ENCODE data around the gene ZNF750. TPM values are rescaled to one million over a fixed set of nuclear protein-coding genes. Genes with fewer than 3 reads are reported as not detected.

The ZNF750 gene
- polyA plus RNA-seq, 1 experiment, result not detected

DNA sequence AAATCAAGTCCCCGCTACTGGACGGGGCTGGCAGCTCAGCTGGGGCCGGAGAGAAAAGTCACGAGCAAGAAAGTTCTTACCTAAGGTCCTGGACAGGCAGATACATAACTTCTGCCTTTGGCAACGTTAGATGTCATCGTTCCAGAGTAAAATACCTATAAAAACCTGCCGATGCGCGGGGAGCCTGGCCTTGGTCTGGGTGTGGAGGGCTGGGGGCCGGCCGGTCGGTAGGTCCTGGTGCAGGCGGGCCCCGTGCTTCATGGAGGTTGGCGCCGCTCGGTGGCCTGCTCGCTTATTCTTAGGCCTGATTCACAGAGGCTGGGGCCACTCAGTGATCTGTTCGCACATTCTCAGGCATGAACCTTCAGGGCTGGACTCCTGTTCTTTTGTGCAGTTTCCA is 33.7 kb upstream of the ZNF750 start:
- no peak overlapping the region for H3K27ac ChIP-seq (ENCODE audit: low read depth, low read length)
- ChIA-PET POLR2A (no interaction called here), CTCF (no interaction called here)
- TF ChIP-seq, protein P1, sequence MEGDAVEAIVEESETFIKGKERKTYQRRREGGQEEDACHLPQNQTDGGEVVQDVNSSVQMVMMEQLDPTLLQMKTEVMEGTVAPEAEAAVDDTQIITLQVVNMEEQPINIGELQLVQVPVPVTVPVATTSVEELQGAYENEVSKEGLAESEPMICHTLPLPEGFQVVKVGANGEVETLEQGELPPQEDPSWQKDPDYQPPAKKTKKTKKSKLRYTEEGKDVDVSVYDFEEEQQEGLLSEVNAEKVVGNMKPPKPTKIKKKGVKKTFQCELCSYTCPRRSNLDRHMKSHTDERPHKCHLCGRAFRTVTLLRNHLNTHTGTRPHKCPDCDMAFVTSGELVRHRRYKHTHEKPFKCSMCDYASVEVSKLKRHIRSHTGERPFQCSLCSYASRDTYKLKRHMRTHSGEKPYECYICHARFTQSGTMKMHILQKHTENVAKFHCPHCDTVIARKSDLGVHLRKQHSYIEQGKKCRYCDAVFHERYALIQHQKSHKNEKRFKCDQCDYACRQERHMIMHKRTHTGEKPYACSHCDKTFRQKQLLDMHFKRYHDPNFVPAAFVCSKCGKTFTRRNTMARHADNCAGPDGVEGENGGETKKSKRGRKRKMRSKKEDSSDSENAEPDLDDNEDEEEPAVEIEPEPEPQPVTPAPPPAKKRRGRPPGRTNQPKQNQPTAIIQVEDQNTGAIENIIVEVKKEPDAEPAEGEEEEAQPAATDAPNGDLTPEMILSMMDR (IDR thresholded peaks at IDR 0.05; ENCODE audit: low read depth, low read length), result no peak
- DNase-seq (ENCODE audit: low read depth, low spot score), result no peak
- H3K27me3 ChIP-seq (ENCODE audit: control insufficient read depth, insufficient read depth, low read length), result no peaks in the 10 kb centered on the region
- H3K9me3 ChIP-seq (ENCODE audit: control insufficient read depth, insufficient read depth, low read length), result no peaks in the 10 kb centered on the region; the same call in 1 of the 2 replicates
- no peak overlapping the region for H3K4me3 ChIP-seq (ENCODE audit: low read depth, low read length)

DNA sequence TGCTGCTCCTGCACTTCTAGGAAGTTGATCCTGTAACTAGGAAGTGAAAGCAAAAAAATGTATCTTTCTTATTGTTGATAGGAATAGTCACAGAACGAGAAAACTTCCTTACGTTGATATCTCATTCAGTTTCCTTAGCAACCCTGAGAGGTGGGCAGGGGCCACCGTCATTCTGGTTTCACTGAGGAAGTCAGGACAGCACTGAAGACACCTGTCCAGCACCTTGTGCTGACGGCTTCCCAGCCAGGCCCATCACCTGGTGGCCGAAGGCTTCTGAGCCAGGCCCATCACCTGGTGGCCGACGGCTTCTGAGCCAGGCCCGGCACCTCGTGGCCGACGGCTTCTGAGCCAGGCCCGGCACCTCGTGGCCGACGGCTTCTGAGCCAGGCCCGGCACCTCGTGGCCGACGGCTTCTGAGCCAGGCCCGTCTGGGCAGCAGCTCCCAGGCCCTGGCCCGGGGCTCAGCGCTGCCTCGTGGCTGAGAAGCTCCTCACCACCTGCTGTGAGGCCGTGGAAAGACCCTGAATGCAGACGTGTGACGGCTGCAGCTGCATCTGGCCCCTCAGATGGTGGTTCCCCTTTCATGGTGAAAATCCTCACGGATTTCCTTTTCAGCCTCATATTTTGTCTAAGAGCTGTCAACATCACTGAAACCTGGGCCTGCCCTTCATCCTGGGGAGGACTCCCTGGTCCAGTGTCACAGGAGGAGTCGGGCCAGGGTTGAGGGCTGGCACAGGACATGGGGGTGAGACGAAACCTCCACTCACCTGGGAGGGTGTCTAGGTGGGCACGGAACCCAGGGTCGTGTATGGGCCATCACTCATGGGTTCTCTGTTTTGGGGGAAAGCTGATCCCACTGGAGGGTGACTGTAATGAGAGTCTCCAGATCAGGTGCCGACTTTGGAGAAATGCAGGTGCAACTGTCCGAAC is 33.0 kb upstream of the ZNF750 start:
- CTCF ChIA-PET, result no interaction called here
- DNase-seq (ENCODE audit: low read depth, low spot score), result no peak
- Histone ChIP-seq H3K27ac (ENCODE audit: low read depth, low read length) (no peak overlapping the region), H3K4me3 (ENCODE audit: low read depth, low read length) (no peak overlapping the region), H3K27me3 (ENCODE audit: control insufficient read depth, insufficient read depth, low read length) (no peaks in the 10 kb centered on the region), H3K9me3 (ENCODE audit: control insufficient read depth, insufficient read depth, low read length) (no peaks in the 10 kb centered on the region; the same call in 1 of the 2 replicates)
- TF ChIP-seq, protein P1 (IDR thresholded peaks at IDR 0.05; ENCODE audit: low read depth, low read length), result no peak
- POLR2A ChIA-PET, result no interaction called here

DNA sequence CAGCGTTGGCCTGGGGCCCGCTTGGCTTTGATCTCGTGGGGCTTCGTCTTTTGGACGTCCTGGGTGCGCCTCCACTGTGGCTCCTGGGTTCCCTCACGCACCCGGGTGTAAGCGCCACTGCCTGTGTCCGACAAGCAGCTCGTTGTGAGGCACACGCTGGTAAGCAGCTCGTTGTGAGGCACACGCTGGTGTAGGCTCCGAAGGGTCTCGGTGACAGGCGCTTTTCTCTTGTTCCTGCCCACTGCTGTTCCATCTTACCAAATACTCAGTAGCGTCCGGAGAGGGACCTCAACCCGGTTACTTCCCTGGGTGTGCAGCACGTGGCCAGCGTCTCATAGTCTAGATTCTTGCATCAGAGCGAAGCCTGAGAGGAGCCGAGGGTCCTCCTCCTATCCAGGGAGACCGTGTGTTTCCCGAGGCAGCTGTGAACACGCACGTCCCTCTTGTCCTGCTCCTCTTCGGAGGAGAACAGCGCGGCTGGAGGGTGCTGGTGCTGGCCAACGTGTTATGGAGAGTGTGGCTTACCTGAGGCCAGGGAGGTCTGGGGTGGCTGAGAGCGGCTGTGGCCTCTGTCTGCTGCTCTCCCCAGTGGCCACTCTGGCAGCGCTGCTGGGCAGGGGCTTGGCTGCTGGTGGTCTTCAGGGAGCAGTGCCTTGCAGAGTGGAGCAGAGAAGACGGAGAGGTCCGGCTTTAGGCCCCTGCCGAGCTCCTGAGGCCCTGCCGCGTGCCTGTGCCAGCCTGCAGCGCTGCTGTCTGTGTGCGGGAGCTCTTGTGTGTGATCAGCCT is 32.1 kb upstream of the ZNF750 start:
- CTCF ChIA-PET, result no interaction called here
- TF ChIP-seq, protein P1 (IDR thresholded peaks at IDR 0.05; ENCODE audit: low read depth, low read length), result no peak
- no peak for DNase-seq (ENCODE audit: low read depth, low spot score)
- no peaks in the 10 kb centered on the region for H3K27me3 ChIP-seq (ENCODE audit: control insufficient read depth, insufficient read depth, low read length)
- H3K27ac ChIP-seq (ENCODE audit: low read depth, low read length), result no peak overlapping the region
- no peaks in the 10 kb centered on the region; the same call in 1 of the 2 replicates for H3K9me3 ChIP-seq (ENCODE audit: control insufficient read depth, insufficient read depth, low read length)
- no peak overlapping the region for H3K4me3 ChIP-seq (ENCODE audit: low read depth, low read length)
- POLR2A ChIA-PET, result no interaction called here

DNA sequence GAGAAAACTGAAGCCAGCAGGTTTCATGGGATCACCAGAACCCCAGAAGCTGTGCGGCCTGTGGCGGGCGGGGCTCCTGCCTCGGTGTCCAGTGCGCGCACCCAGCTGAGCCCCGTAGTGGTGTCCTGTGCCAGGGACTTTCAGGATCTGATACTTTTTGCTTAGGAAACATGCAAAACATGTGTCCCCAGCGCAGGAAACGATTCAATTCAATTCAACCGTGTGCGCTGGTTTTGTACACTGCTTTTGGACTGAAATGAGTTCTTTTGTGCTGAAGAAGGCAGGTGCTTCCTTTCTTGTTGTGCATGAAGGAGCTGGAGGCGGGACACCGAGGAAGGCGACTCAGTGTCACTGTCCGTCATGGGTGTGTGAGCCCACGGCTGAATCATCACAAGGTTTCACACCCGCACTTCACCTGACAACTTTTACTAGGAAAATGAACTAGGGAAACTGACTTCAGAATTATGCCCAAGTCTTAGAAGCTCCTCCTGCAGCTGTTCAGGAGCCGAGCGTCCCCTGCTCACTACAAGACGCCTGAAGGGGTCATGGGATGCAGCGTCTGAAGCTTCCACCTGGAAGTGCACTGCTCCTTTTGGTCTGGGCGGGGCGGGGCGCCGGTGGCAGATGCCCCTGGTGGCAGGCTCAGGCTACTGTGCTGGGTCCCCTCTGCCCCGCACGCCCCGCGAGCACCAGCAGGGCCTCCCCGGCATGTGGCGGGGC is 31.4 kb upstream of the ZNF750 start:
- POLR2A ChIA-PET, result no interaction called here
- Histone ChIP-seq H3K27me3 (ENCODE audit: control insufficient read depth, insufficient read depth, low read length) (no peaks in the 10 kb centered on the region), H3K4me3 (ENCODE audit: low read depth, low read length) (no peak overlapping the region), H3K9me3 (ENCODE audit: control insufficient read depth, insufficient read depth, low read length) (no peaks in the 10 kb centered on the region; the same call in 1 of the 2 replicates), H3K27ac (ENCODE audit: low read depth, low read length) (no peak overlapping the region)
- TF ChIP-seq, protein P1 (IDR thresholded peaks at IDR 0.05; ENCODE audit: low read depth, low read length), result no peak
- CTCF ChIA-PET, result no interaction called here
- no peak for DNase-seq (ENCODE audit: low read depth, low spot score)

All from AG04450 (cell line).